ENCODE data around the gene FAXDC2.

FAXDC2 gene

GRCh38 chr5:154813158-154813557 is 37.2 kb downstream of the FAXDC2 start:
- DNase-seq (ENCODE audit: low read depth, low spot score) = no peak

DNA sequence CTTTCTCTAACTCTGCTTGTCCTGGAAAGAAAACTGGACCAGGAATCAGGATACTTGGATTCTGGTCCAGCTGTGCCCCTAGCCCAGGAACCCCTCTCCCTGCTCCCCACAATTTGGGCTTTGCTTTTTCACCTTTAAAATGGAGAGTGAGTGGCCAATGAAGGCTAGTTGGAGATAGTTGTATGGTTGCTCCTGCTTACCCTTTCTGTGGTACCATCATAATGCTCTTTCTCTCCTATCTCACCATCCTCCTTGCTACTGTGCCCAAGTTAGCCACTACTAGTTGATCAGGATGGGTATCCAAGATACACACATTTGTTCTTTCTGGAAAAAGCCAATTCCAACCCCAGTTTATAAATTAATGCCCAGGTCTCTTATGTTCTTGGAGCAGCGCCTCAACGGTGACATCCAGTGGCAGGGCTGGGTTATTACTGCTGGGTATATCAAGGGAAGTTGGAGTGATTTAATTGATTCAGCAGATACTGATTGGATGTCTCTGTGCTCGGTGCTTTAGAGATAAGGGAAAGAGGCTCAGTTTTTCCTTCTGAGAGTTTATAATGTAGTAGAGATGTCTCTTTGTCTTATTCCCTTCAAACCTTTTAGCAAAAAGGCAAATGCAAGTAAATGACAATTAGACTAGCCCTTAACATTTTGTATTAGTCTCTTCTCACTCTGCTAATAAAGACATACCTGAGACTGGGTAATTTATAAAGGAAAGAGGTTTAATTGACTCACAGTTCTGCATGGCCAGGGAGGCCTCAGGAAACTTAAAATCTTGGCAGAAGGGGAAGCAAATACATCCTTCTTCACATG is 38.5 kb downstream of the FAXDC2 start:
- DNase-seq (ENCODE audit: low read depth, low spot score) = peak; percentile 46
- no peak overlapping the region for H3K4me3 ChIP-seq (ENCODE audit: low read length)

More at GRCh38 chr5:154813158-154813557, 37.2 kb downstream of the FAXDC2 start:
- H3K4me3 ChIP-seq (ENCODE audit: low read length) = no peak overlapping the region

DNA sequence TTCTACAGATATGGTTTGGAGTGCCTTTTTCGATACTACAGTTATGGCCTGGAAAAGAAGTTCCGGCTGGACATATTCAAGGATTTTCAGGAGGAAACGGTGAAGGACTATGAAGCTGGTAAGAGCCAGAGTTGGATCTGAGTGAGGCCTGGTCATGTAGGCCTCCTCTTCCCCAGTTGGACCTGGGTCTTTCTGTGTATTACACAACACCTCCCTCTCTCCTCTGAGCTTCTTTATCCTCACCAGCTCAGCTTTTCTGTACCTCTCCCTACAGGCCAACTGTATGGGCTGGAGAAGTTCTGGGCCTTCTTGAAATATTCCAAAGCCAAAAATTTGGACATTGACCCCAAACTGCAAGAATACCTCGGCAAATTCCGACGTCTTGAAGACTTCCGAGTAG is 39.2 kb downstream of the FAXDC2 start:
- no peak for DNase-seq (ENCODE audit: low read depth, low spot score)
- H3K4me3 ChIP-seq (ENCODE audit: low read length) = no peak overlapping the region

DNA sequence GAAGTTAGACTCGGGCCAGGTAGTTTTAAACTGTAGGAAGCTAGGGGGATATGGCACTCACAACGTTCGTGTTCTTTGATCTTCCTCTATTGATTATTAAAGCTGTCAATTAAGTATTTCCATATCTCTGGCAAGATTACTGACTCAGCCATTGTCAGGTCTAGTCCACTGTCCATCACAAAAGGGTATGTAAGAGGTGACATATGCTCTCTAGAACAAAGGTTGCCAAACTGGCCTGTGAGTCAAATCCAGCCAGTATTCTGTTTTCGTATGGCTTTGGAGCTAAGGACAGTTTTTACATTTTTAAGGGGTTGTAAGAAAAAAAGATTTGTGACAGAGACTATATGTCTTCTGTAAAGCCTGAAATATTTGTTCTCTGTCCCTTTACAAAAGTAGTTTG is 44.2 kb downstream of the FAXDC2 start:
- no peak for DNase-seq (ENCODE audit: low read depth, low spot score)
- H3K4me3 ChIP-seq (ENCODE audit: low read length) = no peak overlapping the region

- no peak overlapping the region for H3K4me3 ChIP-seq (ENCODE audit: low read length)
- no peak for DNase-seq (ENCODE audit: low read depth, low spot score)
These were observed 48.4 kb downstream of the FAXDC2 start for GRCh38 chr5:154802050-154802449.

- no peak for DNase-seq (ENCODE audit: low read depth, low spot score)
- H3K4me3 ChIP-seq (ENCODE audit: low read length) = no peak overlapping the region
These were observed 49.3 kb downstream of the FAXDC2 start for GRCh38 chr5:154801083-154801482.

GRCh38 chr5:154800582-154800981 is 49.8 kb downstream of the FAXDC2 start:
- no peak overlapping the region for H3K4me3 ChIP-seq (ENCODE audit: low read length)
- DNase-seq (ENCODE audit: low read depth, low spot score) = no peak

DNA sequence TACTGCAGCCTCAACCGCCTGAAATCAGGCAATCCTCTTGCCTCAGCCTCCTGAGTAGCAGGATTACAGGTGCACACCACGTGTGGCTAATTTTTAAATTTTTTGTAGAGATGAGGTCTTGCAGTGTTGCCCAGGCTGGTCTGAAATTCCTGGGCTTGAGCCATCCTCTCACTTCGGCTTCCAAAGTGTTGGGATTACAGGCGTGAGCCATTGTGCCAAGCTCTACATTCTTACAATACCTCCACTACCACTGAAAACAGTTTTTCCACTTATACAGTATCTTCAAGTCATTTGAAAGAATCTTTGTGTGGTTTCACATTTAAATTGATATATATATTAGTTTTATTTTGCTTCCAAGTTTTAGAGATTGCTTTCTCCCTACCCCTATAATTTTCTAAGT is 52.6 kb downstream of the FAXDC2 start:
- no peak overlapping the region for H3K4me3 ChIP-seq (ENCODE audit: low read length)
- no peak for DNase-seq (ENCODE audit: low read depth, low spot score)

- DNase-seq (ENCODE audit: low read depth, low spot score) = no peak
- H3K4me3 ChIP-seq (ENCODE audit: low read length) = no peak overlapping the region
These were observed 55.2 kb downstream of the FAXDC2 start for GRCh38 chr5:154795235-154795596.

GRCh38 chr5:154794525-154795234 is 55.7 kb downstream of the FAXDC2 start:
- no peak for DNase-seq (ENCODE audit: low read depth, low spot score)

GRCh38 chr5:154793599-154794524 is 56.5 kb downstream of the FAXDC2 start:
- no peak overlapping the region for H3K4me3 ChIP-seq (ENCODE audit: low read length)
- no peak for DNase-seq (ENCODE audit: low read depth, low spot score)

More at GRCh38 chr5:154794525-154795234, 55.7 kb downstream of the FAXDC2 start:
- no peak overlapping the region for H3K4me3 ChIP-seq (ENCODE audit: low read length)

DNA sequence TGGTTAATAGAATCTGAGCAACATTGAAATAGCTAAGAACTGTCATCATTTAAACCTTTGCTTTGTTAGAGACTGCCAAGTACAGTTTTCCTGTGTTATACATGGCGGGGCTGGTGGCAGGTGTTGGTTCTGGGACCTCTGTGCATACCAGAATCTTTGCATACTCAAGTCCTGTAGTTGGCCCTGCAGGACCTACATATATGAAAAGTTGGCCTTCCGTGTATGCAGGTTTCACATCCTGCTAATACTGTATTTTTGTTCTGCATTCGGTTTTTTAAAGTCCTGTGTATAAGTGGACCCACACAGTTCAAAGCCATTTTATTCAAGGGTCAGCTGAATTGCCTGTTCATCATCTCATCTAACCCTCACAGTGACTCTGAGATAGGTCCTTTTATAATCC is 58.9 kb downstream of the FAXDC2 start:
- H3K4me3 ChIP-seq (ENCODE audit: low read length) = no peak overlapping the region
- no peak for DNase-seq (ENCODE audit: low read depth, low spot score)

GRCh38 chr5:154788212-154788611 is 62.2 kb downstream of the FAXDC2 start:
- no peak for DNase-seq (ENCODE audit: low read depth, low spot score)
- no peak overlapping the region for H3K4me3 ChIP-seq (ENCODE audit: low read length)

GRCh38 chr5:154786414-154786813 is 64.0 kb downstream of the FAXDC2 start:
- no peak overlapping the region for H3K4me3 ChIP-seq (ENCODE audit: low read length)
- DNase-seq (ENCODE audit: low read depth, low spot score) = no peak

GRCh38 chr5:154784856-154785255 is 65.5 kb downstream of the FAXDC2 start:
- H3K4me3 ChIP-seq (ENCODE audit: low read length) = no peak overlapping the region

GRCh38 chr5:154783774-154784460 is 66.5 kb downstream of the FAXDC2 start:
- H3K4me3 ChIP-seq (ENCODE audit: low read length) = no peak overlapping the region
- DNase-seq (ENCODE audit: low read depth, low spot score) = no peak

More at GRCh38 chr5:154784856-154785255, 65.5 kb downstream of the FAXDC2 start:
- no peak for DNase-seq (ENCODE audit: low read depth, low spot score)

DNA sequence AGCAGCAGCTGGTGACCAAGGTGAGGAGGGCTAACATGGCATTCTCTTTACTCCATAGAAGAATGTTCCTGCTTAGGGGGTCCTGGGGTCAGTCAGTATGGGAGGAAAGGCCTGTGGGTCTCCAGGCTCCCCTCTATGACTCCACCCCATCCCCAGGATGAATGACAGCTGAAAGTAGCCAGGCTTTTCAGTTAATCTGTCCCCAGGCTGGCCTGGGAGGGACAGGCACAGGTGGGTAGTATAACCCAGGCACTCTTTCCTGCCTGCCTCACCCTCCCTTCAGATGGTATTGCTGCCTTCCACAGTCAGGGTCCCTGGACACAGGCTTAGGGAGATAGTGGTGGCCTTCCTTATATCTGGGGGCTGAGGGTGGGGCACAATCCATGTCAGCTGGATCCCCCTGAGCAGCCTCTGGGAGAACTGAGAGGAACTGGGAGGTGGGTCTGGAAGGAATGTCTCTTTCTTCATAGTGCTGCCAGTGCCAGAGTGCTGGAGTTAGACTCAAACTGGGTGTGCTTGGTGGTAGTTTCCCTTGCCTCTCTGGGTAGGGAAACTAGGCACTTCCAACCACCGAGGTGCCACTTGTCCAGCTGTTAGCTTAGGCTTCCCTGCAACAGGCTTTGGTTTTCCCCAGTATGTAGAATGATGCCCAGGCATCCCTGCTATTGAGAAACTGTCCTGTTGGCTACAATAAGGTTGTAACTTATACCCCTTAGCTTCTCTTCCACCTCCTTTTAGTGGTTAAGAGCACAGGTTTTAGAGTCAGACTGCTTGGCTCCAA is 67.4 kb downstream of the FAXDC2 start:
- H3K4me3 ChIP-seq (ENCODE audit: low read length) = no peak overlapping the region
- no peak for DNase-seq (ENCODE audit: low read depth, low spot score)

GRCh38 chr5:154782326-154782725 is 68.1 kb downstream of the FAXDC2 start:
- no peak for DNase-seq (ENCODE audit: low read depth, low spot score)
- no peak overlapping the region for H3K4me3 ChIP-seq (ENCODE audit: low read length)

All from Jurkat, Clone E6-1 (cell line).